ENCODE data around the gene TDP1.

The TDP1 gene

GRCh38 chr14:89955745-89956660 lies at the start of gene TDP1:
TDP1 (plus strand) TSS chr14:89955927; CDS start chr14:89963115, 7,188 bp downstream.
- DNase-seq (ENCODE audit: low read depth in 2 of 2), result peak; percentile 90 to 95

- no peak for DNase-seq (ENCODE audit: low read depth in 2 of 2)
These were observed 49.7 kb upstream of the TDP1 start for GRCh38 chr14:89906000-89906399.

- no peak for DNase-seq (ENCODE audit: low read depth in 2 of 2)
These were observed 48.1 kb upstream of the TDP1 start for GRCh38 chr14:89907655-89908054.

GRCh38 chr14:89908712-89909450 lies 46.8 kb upstream of the TDP1 start:
- DNase-seq (ENCODE audit: low read depth in 2 of 2), result no peak

- no peak for DNase-seq (ENCODE audit: low read depth in 2 of 2)
These were observed 46.1 kb upstream of the TDP1 start for GRCh38 chr14:89909586-89909985.

GRCh38 chr14:89910691-89911009 lies 45.1 kb upstream of the TDP1 start:
- no peak for DNase-seq (ENCODE audit: low read depth in 2 of 2)

GRCh38 chr14:89911010-89911919 lies 44.5 kb upstream of the TDP1 start:
- DNase-seq (ENCODE audit: low read depth in 2 of 2), result no peak

- no peak for DNase-seq (ENCODE audit: low read depth in 2 of 2)
These were observed 43.5 kb upstream of the TDP1 start for GRCh38 chr14:89912221-89912620.

GRCh38 chr14:89912667-89913211 lies 43.0 kb upstream of the TDP1 start:
- no peak for DNase-seq (ENCODE audit: low read depth in 2 of 2)

GRCh38 chr14:89915114-89915878 lies 40.4 kb upstream of the TDP1 start:
- DNase-seq (ENCODE audit: low read depth in 2 of 2), result peak; percentile 29 to 44

GRCh38 chr14:89918721-89919120 lies 37.0 kb upstream of the TDP1 start:
- no peak for DNase-seq (ENCODE audit: low read depth in 2 of 2)

GRCh38 chr14:89920056-89920455 lies 35.7 kb upstream of the TDP1 start:
- no peak for DNase-seq (ENCODE audit: low read depth in 2 of 2)

GRCh38 chr14:89921346-89921745 lies 34.4 kb upstream of the TDP1 start:
- DNase-seq (ENCODE audit: low read depth in 2 of 2), result no peak

GRCh38 chr14:89922031-89922907 lies 33.5 kb upstream of the TDP1 start:
- DNase-seq (ENCODE audit: low read depth in 2 of 2), result no peak

GRCh38 chr14:89924268-89924667 lies 31.5 kb upstream of the TDP1 start:
- DNase-seq (ENCODE audit: low read depth in 2 of 2), result no peak

GRCh38 chr14:89926694-89927093 lies 29.0 kb upstream of the TDP1 start:
- no peak for DNase-seq (ENCODE audit: low read depth in 2 of 2)

- no peak for DNase-seq (ENCODE audit: low read depth in 2 of 2)
These were observed 28.4 kb upstream of the TDP1 start for GRCh38 chr14:89927186-89927865.

- no peak for DNase-seq (ENCODE audit: low read depth in 2 of 2)
These were observed 22.7 kb upstream of the TDP1 start for GRCh38 chr14:89933002-89933401.

- DNase-seq (ENCODE audit: low read depth in 2 of 2), result no peak
These were observed 19.0 kb upstream of the TDP1 start for GRCh38 chr14:89936654-89937185.
